ENCODE results near the gene TUBA4A. TPM values are rescaled to one million over a fixed set of nuclear protein-coding genes. Genes with fewer than 3 reads are reported as not detected.

TUBA4A gene
- total RNA-seq, 1 donor from 2014 or later: 18.0 TPM

- no peak overlapping the region for H3K9ac ChIP-seq (ENCODE audit: low read length)
- Mint-ChIP-seq H3K4me3 (ENCODE audit: unreplicated experiment) (no peak overlapping the region), H3K27ac (ENCODE audit: unreplicated experiment) (peak overlapping the region; percentile 4), H3K36me3 (ENCODE audit: low read depth, unreplicated experiment) (peaks cover 21% of the 10 kb centered on the region), H3K4me1 (ENCODE audit: low read depth, unreplicated experiment) (peaks cover 6% of the 10 kb centered on the region), H3K27me3 (ENCODE audit: low read depth, unreplicated experiment) (no peaks in the 10 kb centered on the region), H3K9me3 (ENCODE audit: unreplicated experiment) (no peaks in the 10 kb centered on the region)
- FAIRE-seq (no peak), DNase-seq (ENCODE audit: low read depth) (no peak)
- TF ChIP-seq EZH2 (IDR thresholded peaks at IDR 0.05; ENCODE audit: insufficient read depth, low read length) (no peak), CTCF (IDR thresholded peaks at IDR 0.05; ENCODE audit: insufficient read depth, low read depth, low read length) (no peak)
- H3K9me3 ChIP-seq (ENCODE audit: insufficient read depth, low read depth, low read length): no peaks in the 10 kb centered on the region
- peaks cover 7% of the 10 kb centered on the region for H3K36me3 ChIP-seq (ENCODE audit: insufficient read depth, low read length)
- H3K27ac ChIP-seq (ENCODE audit: low read depth, low read length): no peak overlapping the region
- no peak overlapping the region for H2AFZ ChIP-seq (ENCODE audit: low read depth, low read length)
- no peaks in the 10 kb centered on the region for H3K27me3 ChIP-seq (ENCODE audit: insufficient read depth, low read length)
- no peak overlapping the region for H3K4me2 ChIP-seq (ENCODE audit: low read length)
- H3K4me3 ChIP-seq (ENCODE audit: insufficient read depth, low read depth, low read length): no peak overlapping the region
- peaks cover 1% of the 10 kb centered on the region for H4K20me1 ChIP-seq (ENCODE audit: insufficient read depth, low read length)
- peaks cover 17% of the 10 kb centered on the region for H3K4me1 ChIP-seq (ENCODE audit: insufficient read depth, low read length)
- H3K79me2 ChIP-seq (ENCODE audit: insufficient read depth, low read length): peaks cover 8% of the 10 kb centered on the region
Observed at GRCh38 chr2:219214141-219214540, 39.6 kb downstream of the TUBA4A start.

- peaks cover under 1% of the 10 kb centered on the region for H4K20me1 ChIP-seq (ENCODE audit: insufficient read depth, low read length)
- Mint-ChIP-seq H3K4me3 (ENCODE audit: unreplicated experiment) (no peak overlapping the region), H3K4me1 (ENCODE audit: low read depth, unreplicated experiment) (peaks cover 6% of the 10 kb centered on the region), H3K36me3 (ENCODE audit: low read depth, unreplicated experiment) (peaks cover 25% of the 10 kb centered on the region), H3K27ac (ENCODE audit: unreplicated experiment) (no peak overlapping the region), H3K27me3 (ENCODE audit: low read depth, unreplicated experiment) (no peaks in the 10 kb centered on the region), H3K9me3 (ENCODE audit: unreplicated experiment) (no peaks in the 10 kb centered on the region)
- TF ChIP-seq CTCF (IDR thresholded peaks at IDR 0.05; ENCODE audit: insufficient read depth, low read depth, low read length) (no peak), EZH2 (IDR thresholded peaks at IDR 0.05; ENCODE audit: insufficient read depth, low read length) (no peak)
- FAIRE-seq: no peak
- no peaks in the 10 kb centered on the region for H3K9me3 ChIP-seq (ENCODE audit: insufficient read depth, low read depth, low read length)
- H3K27me3 ChIP-seq (ENCODE audit: insufficient read depth, low read length): no peaks in the 10 kb centered on the region
- no peak overlapping the region for H3K4me3 ChIP-seq (ENCODE audit: insufficient read depth, low read depth, low read length)
- H3K79me2 ChIP-seq (ENCODE audit: insufficient read depth, low read length): peaks cover 8% of the 10 kb centered on the region
- no peak overlapping the region for H3K27ac ChIP-seq (ENCODE audit: low read depth, low read length)
- H3K4me1 ChIP-seq (ENCODE audit: insufficient read depth, low read length): peaks cover 11% of the 10 kb centered on the region
- peaks cover 7% of the 10 kb centered on the region for H3K36me3 ChIP-seq (ENCODE audit: insufficient read depth, low read length)
- H3K4me2 ChIP-seq (ENCODE audit: low read length): no peak overlapping the region
- no peak overlapping the region for H2AFZ ChIP-seq (ENCODE audit: low read depth, low read length)
- DNase-seq (ENCODE audit: low read depth): no peak
- no peak overlapping the region for H3K9ac ChIP-seq (ENCODE audit: low read length)
Observed at GRCh38 chr2:219213486-219214071, 40.1 kb downstream of the TUBA4A start.

GRCh38 chr2:219213026-219213415 lies 40.7 kb downstream of the TUBA4A start:
- Histone ChIP-seq H3K27me3 (ENCODE audit: insufficient read depth, low read length) (no peaks in the 10 kb centered on the region), H3K4me1 (ENCODE audit: insufficient read depth, low read length) (peaks cover 9% of the 10 kb centered on the region), H3K9me3 (ENCODE audit: insufficient read depth, low read depth, low read length) (no peaks in the 10 kb centered on the region), H4K20me1 (ENCODE audit: insufficient read depth, low read length) (peaks cover 7% of the 10 kb centered on the region), H3K9ac (ENCODE audit: low read length) (no peak overlapping the region), H3K4me3 (ENCODE audit: insufficient read depth, low read depth, low read length) (no peak overlapping the region), H2AFZ (ENCODE audit: low read depth, low read length) (no peak overlapping the region), H3K36me3 (ENCODE audit: insufficient read depth, low read length) (peaks cover 7% of the 10 kb centered on the region), H3K27ac (ENCODE audit: low read depth, low read length) (no peak overlapping the region), H3K4me2 (ENCODE audit: low read length) (no peak overlapping the region), H3K79me2 (ENCODE audit: insufficient read depth, low read length) (peaks cover 8% of the 10 kb centered on the region)
- Mint-ChIP-seq H3K9me3 (ENCODE audit: unreplicated experiment) (no peaks in the 10 kb centered on the region), H3K27ac (ENCODE audit: unreplicated experiment) (no peak overlapping the region), H3K4me3 (ENCODE audit: unreplicated experiment) (no peak overlapping the region), H3K36me3 (ENCODE audit: low read depth, unreplicated experiment) (peaks cover 25% of the 10 kb centered on the region), H3K4me1 (ENCODE audit: low read depth, unreplicated experiment) (peaks cover 9% of the 10 kb centered on the region), H3K27me3 (ENCODE audit: low read depth, unreplicated experiment) (no peaks in the 10 kb centered on the region)
- no peak for FAIRE-seq
- no peak for DNase-seq (ENCODE audit: low read depth)
- TF ChIP-seq CTCF (IDR thresholded peaks at IDR 0.05; ENCODE audit: insufficient read depth, low read depth, low read length) (no peak), EZH2 (IDR thresholded peaks at IDR 0.05; ENCODE audit: insufficient read depth, low read length) (no peak)

Data from astrocyte (in vitro differentiated cells and primary cell).